ENCODE measurements around the gene IFIT1B.

DNA sequence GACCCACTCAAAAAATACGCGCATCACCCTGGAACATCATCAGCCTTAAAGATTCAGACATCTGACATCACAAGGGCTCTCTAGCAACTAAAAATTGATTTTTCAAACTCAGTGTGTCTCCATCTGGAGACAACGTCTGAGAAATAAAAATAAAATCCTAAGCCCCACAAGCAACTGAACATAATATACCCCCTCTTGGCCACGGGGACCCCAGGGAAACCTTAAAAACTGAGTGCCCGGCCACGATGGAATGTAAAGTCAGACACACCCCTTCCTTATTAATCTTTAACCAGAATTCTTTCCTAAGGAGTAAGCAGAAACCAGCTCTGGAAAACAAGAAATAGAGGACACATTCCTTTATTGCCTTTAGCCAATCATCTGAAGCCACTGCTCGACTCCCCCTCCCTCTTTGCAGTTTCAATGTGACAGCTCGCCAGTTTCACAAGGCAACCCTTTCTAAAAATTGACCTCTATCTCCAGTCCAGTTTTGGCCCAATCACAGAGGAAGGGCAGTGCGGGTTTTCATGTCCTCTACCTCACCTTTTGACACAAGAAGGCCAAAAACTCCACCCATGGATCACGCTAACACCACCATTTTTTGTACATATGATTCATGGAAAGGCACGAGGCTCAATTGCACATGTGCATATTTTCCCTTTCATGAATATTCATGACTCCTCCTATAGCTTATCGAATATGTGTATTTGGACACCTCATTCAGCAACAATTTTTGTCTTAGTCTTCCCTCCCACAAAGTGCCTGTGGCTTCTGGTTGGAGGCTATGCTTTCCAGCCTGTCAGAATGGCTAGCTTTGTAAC is 25.9 kb upstream of the IFIT1B start:
- TF ChIP-seq, protein P1, sequence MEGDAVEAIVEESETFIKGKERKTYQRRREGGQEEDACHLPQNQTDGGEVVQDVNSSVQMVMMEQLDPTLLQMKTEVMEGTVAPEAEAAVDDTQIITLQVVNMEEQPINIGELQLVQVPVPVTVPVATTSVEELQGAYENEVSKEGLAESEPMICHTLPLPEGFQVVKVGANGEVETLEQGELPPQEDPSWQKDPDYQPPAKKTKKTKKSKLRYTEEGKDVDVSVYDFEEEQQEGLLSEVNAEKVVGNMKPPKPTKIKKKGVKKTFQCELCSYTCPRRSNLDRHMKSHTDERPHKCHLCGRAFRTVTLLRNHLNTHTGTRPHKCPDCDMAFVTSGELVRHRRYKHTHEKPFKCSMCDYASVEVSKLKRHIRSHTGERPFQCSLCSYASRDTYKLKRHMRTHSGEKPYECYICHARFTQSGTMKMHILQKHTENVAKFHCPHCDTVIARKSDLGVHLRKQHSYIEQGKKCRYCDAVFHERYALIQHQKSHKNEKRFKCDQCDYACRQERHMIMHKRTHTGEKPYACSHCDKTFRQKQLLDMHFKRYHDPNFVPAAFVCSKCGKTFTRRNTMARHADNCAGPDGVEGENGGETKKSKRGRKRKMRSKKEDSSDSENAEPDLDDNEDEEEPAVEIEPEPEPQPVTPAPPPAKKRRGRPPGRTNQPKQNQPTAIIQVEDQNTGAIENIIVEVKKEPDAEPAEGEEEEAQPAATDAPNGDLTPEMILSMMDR (conservative IDR thresholded peaks at IDR 0.05; ENCODE audit: low read depth, low read length), result no peak
- TF ChIP-seq EZH2 (IDR thresholded peaks at IDR 0.05; ENCODE audit: low read length, unreplicated experiment), result no peak
